ENCODE data around the gene MAP3K15. TPM values are rescaled to one million over a fixed set of nuclear protein-coding genes. Genes with fewer than 3 reads are reported as not detected.

Gene MAP3K15
- total RNA-seq, 1 donor from 2014 or later: 2.1 TPM

- no peaks in the 10 kb centered on the region for H3K4me1 ChIP-seq (ENCODE audit: insufficient read depth, low read length)
- DNase-seq (ENCODE audit: low read depth) (no peak), FAIRE-seq (no peak)
- TF ChIP-seq EZH2 (IDR thresholded peaks at IDR 0.05; ENCODE audit: insufficient read depth, low read length): no peak
- no peak for TF ChIP-seq CTCF (IDR thresholded peaks at IDR 0.05; ENCODE audit: insufficient read depth, low read depth, low read length)
- H3K27ac Mint-ChIP-seq (ENCODE audit: unreplicated experiment): no peak overlapping the region
- no peaks in the 10 kb centered on the region for H3K9me3 ChIP-seq (ENCODE audit: insufficient read depth, low read depth, low read length)
- H3K4me2 ChIP-seq (ENCODE audit: low read length): no peak overlapping the region
- no peaks in the 10 kb centered on the region for H3K27me3 ChIP-seq (ENCODE audit: insufficient read depth, low read length)
- no peak overlapping the region for H3K9ac ChIP-seq (ENCODE audit: low read length)
- H3K36me3 ChIP-seq (ENCODE audit: insufficient read depth, low read length): no peaks in the 10 kb centered on the region
- no peak overlapping the region for H3K27ac ChIP-seq (ENCODE audit: low read depth, low read length)
- no peak overlapping the region for H2AFZ ChIP-seq (ENCODE audit: low read depth, low read length)
- no peaks in the 10 kb centered on the region for H3K9me3 Mint-ChIP-seq (ENCODE audit: unreplicated experiment)
- no peaks in the 10 kb centered on the region for H3K79me2 ChIP-seq (ENCODE audit: insufficient read depth, low read length)
- no peaks in the 10 kb centered on the region for H4K20me1 ChIP-seq (ENCODE audit: insufficient read depth, low read length)
- no peaks in the 10 kb centered on the region for H3K4me1 Mint-ChIP-seq (ENCODE audit: low read depth, unreplicated experiment)
- H3K4me3 ChIP-seq (ENCODE audit: insufficient read depth, low read depth, low read length): no peak overlapping the region
- H3K4me3 Mint-ChIP-seq (ENCODE audit: unreplicated experiment): no peak overlapping the region
- no peaks in the 10 kb centered on the region for H3K27me3 Mint-ChIP-seq (ENCODE audit: low read depth, unreplicated experiment)
- H3K36me3 Mint-ChIP-seq (ENCODE audit: low read depth, unreplicated experiment): no peaks in the 10 kb centered on the region
These were observed 52.4 kb downstream of the MAP3K15 start for GRCh38 chrX:19462879-19463278.

DNA sequence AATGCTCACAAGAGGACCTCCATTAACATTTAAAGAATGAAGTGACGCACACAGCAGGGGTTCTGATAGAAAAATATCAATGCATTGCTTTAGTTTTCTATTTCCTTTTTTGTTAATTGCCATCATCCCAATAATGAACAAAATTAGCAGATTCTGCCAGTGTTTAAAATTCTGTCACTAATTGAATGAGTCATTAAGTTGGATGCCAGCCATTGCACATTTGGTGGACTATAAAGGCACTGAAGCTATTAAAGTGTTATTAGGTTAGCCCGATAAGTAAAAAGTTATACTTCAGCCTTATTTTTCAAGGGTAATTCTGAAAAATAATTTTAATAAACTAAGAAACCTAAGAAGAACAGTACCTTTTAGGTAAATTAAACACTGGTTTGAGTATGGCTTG lies 53.1 kb downstream of the MAP3K15 start:
- FAIRE-seq (no peak), DNase-seq (ENCODE audit: low read depth) (no peak)
- Histone ChIP-seq H3K9ac (ENCODE audit: low read length) (no peak overlapping the region), H3K4me2 (ENCODE audit: low read length) (no peak overlapping the region), H2AFZ (ENCODE audit: low read depth, low read length) (no peak overlapping the region), H3K79me2 (ENCODE audit: insufficient read depth, low read length) (no peaks in the 10 kb centered on the region), H3K4me3 (ENCODE audit: insufficient read depth, low read depth, low read length) (no peak overlapping the region), H4K20me1 (ENCODE audit: insufficient read depth, low read length) (no peaks in the 10 kb centered on the region), H3K27me3 (ENCODE audit: insufficient read depth, low read length) (no peaks in the 10 kb centered on the region), H3K36me3 (ENCODE audit: insufficient read depth, low read length) (no peaks in the 10 kb centered on the region), H3K9me3 (ENCODE audit: insufficient read depth, low read depth, low read length) (no peaks in the 10 kb centered on the region), H3K4me1 (ENCODE audit: insufficient read depth, low read length) (no peaks in the 10 kb centered on the region), H3K27ac (ENCODE audit: low read depth, low read length) (no peak overlapping the region)
- Mint-ChIP-seq H3K9me3 (ENCODE audit: unreplicated experiment) (no peaks in the 10 kb centered on the region), H3K27me3 (ENCODE audit: low read depth, unreplicated experiment) (no peaks in the 10 kb centered on the region), H3K36me3 (ENCODE audit: low read depth, unreplicated experiment) (no peaks in the 10 kb centered on the region), H3K4me3 (ENCODE audit: unreplicated experiment) (no peak overlapping the region), H3K27ac (ENCODE audit: unreplicated experiment) (no peak overlapping the region), H3K4me1 (ENCODE audit: low read depth, unreplicated experiment) (no peaks in the 10 kb centered on the region)
- TF ChIP-seq EZH2 (IDR thresholded peaks at IDR 0.05; ENCODE audit: insufficient read depth, low read length) (no peak), CTCF (IDR thresholded peaks at IDR 0.05; ENCODE audit: insufficient read depth, low read depth, low read length) (no peak)

DNA sequence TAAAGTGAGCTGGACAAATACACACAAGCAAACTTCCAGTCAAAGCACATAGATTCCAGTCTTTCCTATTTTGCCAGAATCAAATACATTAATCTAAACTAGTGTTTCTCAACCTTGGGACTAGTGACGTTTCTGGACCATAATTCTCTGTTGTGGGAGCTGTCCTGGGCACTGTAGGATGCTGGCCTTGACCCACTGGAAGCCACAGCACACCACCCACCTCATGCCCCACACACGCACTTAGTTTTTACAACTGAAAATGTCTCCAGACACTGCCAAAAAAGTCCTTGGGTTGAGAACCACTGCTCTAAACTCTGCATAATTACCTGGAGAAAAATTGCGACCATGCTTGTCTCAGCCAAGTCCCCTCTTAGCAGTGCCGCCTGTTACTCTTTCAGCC lies 57.6 kb downstream of the MAP3K15 start:
- no peak overlapping the region for H3K27ac Mint-ChIP-seq (ENCODE audit: unreplicated experiment)
- FAIRE-seq (no peak), DNase-seq (ENCODE audit: low read depth) (no peak)
- H2AFZ ChIP-seq (ENCODE audit: low read depth, low read length): no peak overlapping the region
- no peak overlapping the region for H3K4me3 ChIP-seq (ENCODE audit: insufficient read depth, low read depth, low read length)
- no peaks in the 10 kb centered on the region for H3K27me3 ChIP-seq (ENCODE audit: insufficient read depth, low read length)
- no peaks in the 10 kb centered on the region for H3K4me1 Mint-ChIP-seq (ENCODE audit: low read depth, unreplicated experiment)
- H3K27me3 Mint-ChIP-seq (ENCODE audit: low read depth, unreplicated experiment): no peaks in the 10 kb centered on the region
- no peak for TF ChIP-seq CTCF (IDR thresholded peaks at IDR 0.05; ENCODE audit: insufficient read depth, low read depth, low read length)
- TF ChIP-seq EZH2 (IDR thresholded peaks at IDR 0.05; ENCODE audit: insufficient read depth, low read length): no peak
- no peaks in the 10 kb centered on the region for H3K79me2 ChIP-seq (ENCODE audit: insufficient read depth, low read length)
- H4K20me1 ChIP-seq (ENCODE audit: insufficient read depth, low read length): no peaks in the 10 kb centered on the region
- H3K4me3 Mint-ChIP-seq (ENCODE audit: unreplicated experiment): no peak overlapping the region
- no peaks in the 10 kb centered on the region for H3K9me3 ChIP-seq (ENCODE audit: insufficient read depth, low read depth, low read length)
- H3K4me2 ChIP-seq (ENCODE audit: low read length): no peak overlapping the region
- no peaks in the 10 kb centered on the region for H3K36me3 Mint-ChIP-seq (ENCODE audit: low read depth, unreplicated experiment)
- no peaks in the 10 kb centered on the region for H3K36me3 ChIP-seq (ENCODE audit: insufficient read depth, low read length)
- H3K4me1 ChIP-seq (ENCODE audit: insufficient read depth, low read length): no peaks in the 10 kb centered on the region
- no peak overlapping the region for H3K9ac ChIP-seq (ENCODE audit: low read length)
- no peaks in the 10 kb centered on the region for H3K9me3 Mint-ChIP-seq (ENCODE audit: unreplicated experiment)
- H3K27ac ChIP-seq (ENCODE audit: low read depth, low read length): no peak overlapping the region
